PFSK-1 (cell line): Measurements from ENCODE around the gene B3GNT4.

Experiments used
- FOXP2 ChIP-seq: optimal IDR thresholded peaks from 2 replicates; pipeline ENCODE3; 2011; ENCODE audit warnings: borderline replicate concordance, control low read depth, inconsistent platforms; ENCODE audit not compliant: insufficient read depth; ENCODE audit errors: extremely low read length, extremely low read depth
- POLR2AphosphoS5 ChIP-seq: IDR thresholded peaks from 2 replicates; pipeline ENCODE4 v1.6.1; 2012; ENCODE audit warnings: low read depth, mild to moderate bottlenecking, control low read depth, low read length, moderate library complexity
- REST ChIP-seq, 2 experiments: IDR thresholded peaks; 2 replicates each; pipeline versions ENCODE4 v1.6.1 to v1.8.0; 2011 to 2012; ENCODE audit warnings: low read depth in 2 of 2, low read length in 2 of 2, control low read depth in 1 of 2, inconsistent platforms in 1 of 2, mild to moderate bottlenecking in 1 of 2, moderate library complexity in 1 of 2; ENCODE audit not compliant: insufficient read depth in 1 of 2
- SIN3A ChIP-seq: IDR thresholded peaks from 2 replicates; pipeline ENCODE4 v1.6.1; 2012; ENCODE audit warnings: mild to moderate bottlenecking, low read length, moderate library complexity, borderline replicate concordance; ENCODE audit not compliant: insufficient read depth
- TAF1 ChIP-seq: IDR thresholded peaks from 2 replicates; pipeline ENCODE4 v1.6.1; 2012; ENCODE audit warnings: low read length, control low read depth, borderline replicate concordance; ENCODE audit not compliant: insufficient read depth

GRCh38 chr12:122204167-122205052 is 901 bp downstream of the B3GNT4 start:
- TF ChIP-seq TAF1 (no peak), POLR2AphosphoS5 (no peak), REST (IDR thresholded peaks at IDR 0.05; ENCODE audit: insufficient read depth in 1 of 2, low read depth in 2 of 2, low read length in 2 of 2) (no peak), SIN3A (no peak), FOXP2 (no peak)
